HepG2 (cell line): ENCODE results near the gene NME1. TPM values are rescaled to one million over a fixed set of nuclear protein-coding genes. Genes with fewer than 3 reads are reported as not detected.

ENCODE experiments used
- HOXA3 ChIP-seq: sonication (generic); formaldehyde crosslinking; IDR thresholded peaks from 2 replicates; pipeline ENCODE4 v1.5.0; 2020; ENCODE audit warnings: missing genetic modification reagents
- KAT7 ChIP-seq: IDR thresholded peaks from 2 replicates; pipeline ENCODE4 v1.6.1; 2018; ENCODE audit warnings: borderline replicate concordance, missing compliant biosample characterization
- KDM5B ChIP-seq: sonication (generic); formaldehyde crosslinking; IDR thresholded peaks from 2 replicates; pipeline ENCODE4 v1.4.0; 2020; ENCODE audit warnings: missing genetic modification reagents, mild to moderate bottlenecking, borderline replicate concordance
- LRRFIP1 ChIP-seq: sonication (generic); formaldehyde crosslinking; conservative IDR thresholded peaks from 2 replicates; pipeline ENCODE4 v1.4.0; 2020; ENCODE audit warnings: missing genetic modification reagents
- MEF2D ChIP-seq: sonication (generic); formaldehyde crosslinking; IDR thresholded peaks from 2 replicates; pipeline ENCODE4 v1.5.1; 2020; ENCODE audit warnings: mild to moderate bottlenecking, missing genetic modification reagents
- MTA1 ChIP-seq: sonication (generic); formaldehyde crosslinking; IDR thresholded peaks from 2 replicates; pipeline ENCODE4 v1.4.0; 2020; ENCODE audit warnings: missing genetic modification reagents, mild to moderate bottlenecking, borderline replicate concordance
- NR2F1 ChIP-seq, 2 experiments: fragments of 450-650 bp in 1 of 2; formaldehyde crosslinking in 1 of 2; IDR thresholded peaks; 2 replicates each; pipeline versions ENCODE4 v1.5.0 to v1.6.1; 2016 to 2020; ENCODE audit warnings: mild to moderate bottlenecking in 1 of 2, missing compliant biosample characterization in 1 of 2, missing genetic modification reagents in 1 of 2, moderate library complexity in 1 of 2
- POLR2G ChIP-seq: fragments of 200-400 bp; formaldehyde crosslinking; IDR thresholded peaks from 2 replicates; pipeline ENCODE4 v1.6.1; 2018; ENCODE audit warnings: mild to moderate bottlenecking, low read depth, low read length, moderate library complexity
- RXRB ChIP-seq: IDR thresholded peaks from 2 replicates; pipeline ENCODE4 v1.6.1; 2016; ENCODE audit warnings: borderline replicate concordance, missing genetic modification reagents, missing compliant biosample characterization
- SALL1 ChIP-seq: sonication (generic); formaldehyde crosslinking; IDR thresholded peaks from 2 replicates; pipeline ENCODE4 v1.8.0; 2022; ENCODE audit warnings: mild to moderate bottlenecking, missing genetic modification reagents
- SKI ChIP-seq: fragments of 450-650 bp; IDR thresholded peaks from one replicate; pipeline ENCODE4 v1.6.1; 2018; ENCODE audit warnings: mild to moderate bottlenecking; ENCODE audit not compliant: partially characterized antibody
- STAT6 ChIP-seq: sonication (generic); formaldehyde crosslinking; IDR thresholded peaks from 2 replicates; pipeline ENCODE4 v1.4.0; 2020; ENCODE audit warnings: missing genetic modification reagents, mild to moderate bottlenecking, borderline replicate concordance
- THRA ChIP-seq: sonication (generic); formaldehyde crosslinking; IDR thresholded peaks from 2 replicates; pipeline ENCODE4 v1.4.0; 2020; ENCODE audit warnings: missing genetic modification reagents, borderline replicate concordance
- TSC22D2 ChIP-seq: sonication (generic); formaldehyde crosslinking; IDR thresholded peaks from 2 replicates; pipeline ENCODE4 v1.5.1; 2020; ENCODE audit warnings: missing genetic modification reagents, mild to moderate bottlenecking, borderline replicate concordance
- ZFP36L1 ChIP-seq: sonication (generic); formaldehyde crosslinking; IDR thresholded peaks from 2 replicates; pipeline ENCODE4 v1.8.0; 2022; ENCODE audit warnings: mild to moderate bottlenecking, missing genetic modification reagents, moderate library complexity
- ZIK1 ChIP-seq: sonication (generic); formaldehyde crosslinking; IDR thresholded peaks from 2 replicates; pipeline ENCODE4 v1.5.0; 2020; ENCODE audit warnings: mild to moderate bottlenecking, low read depth, missing genetic modification reagents, borderline replicate concordance
- ZNF207 ChIP-seq: fragments of 450-650 bp; IDR thresholded peaks from 2 replicates; pipeline ENCODE4 v1.6.1; 2016; ENCODE audit warnings: antibody characterized with exemption, borderline replicate concordance
- ZNF280B ChIP-seq: sonication (generic); formaldehyde crosslinking; IDR thresholded peaks from 2 replicates; pipeline ENCODE4 v1.5.0; 2020; ENCODE audit warnings: missing genetic modification reagents, mild to moderate bottlenecking, borderline replicate concordance
- ZNF350 ChIP-seq: sonication (generic); formaldehyde crosslinking; IDR thresholded peaks from 2 replicates; pipeline ENCODE4 v1.4.0; 2020; ENCODE audit warnings: mild to moderate bottlenecking, low read depth, missing genetic modification reagents, borderline replicate concordance
- polyA plus RNA-seq, 8 experiments: library from polyadenylated mRNA; depleted of rRNA in 3 of 8; stranded (reverse) in 7 of 8; unstranded in 1 of 8; fragments of >200 nt; fragmentation: Illumina TruSeq in 4 of 8; extraction: Trizol in 4 of 8; gene quantifications; 2 replicates each; pipeline versions ENCODE4 v1.2.1 to v1.2.3, GENCODE V29; 2011 to 2016; ENCODE audit warnings: low read depth in 4 of 8, missing spikeins in 1 of 8, mixed read lengths in 1 of 8; ENCODE audit not compliant: insufficient read depth in 1 of 8
- total RNA-seq, 5 experiments: library from RNA; depleted of rRNA; stranded (reverse); fragments of >200 nt; fragmentation: Illumina TruSeq; extraction: Trizol; gene quantifications; 2 replicates each; pipeline ENCODE4 v1.2.3, GENCODE V29; 2016; ENCODE audit warnings: low read depth in 1 of 5

NME1 gene
- total and polyA plus RNA-seq, 2 of the 13 experiments (the other 11 are each of a cell fraction or from before 2014, with no cell fraction given): 295 to 516 TPM

- TF ChIP-seq LRRFIP1 (CRISPR knock-in tag) (no peak), ZFP36L1 (CRISPR knock-in tag) (peak; percentile 48; the same call in 1 of the 2 replicates), POLR2G (peak; percentile 59), KAT7 (CRISPR knock-in tag) (no peak), SKI (peak; percentile 25), ZNF280B (CRISPR knock-in tag) (no peak), HOXA3 (CRISPR knock-in tag) (peak; percentile 96), MTA1 (CRISPR knock-in tag) (peak; percentile 6; the same call in 1 of the 2 replicates), SALL1 (no peak; the same call in 1 of the 2 replicates), ZNF207 (no peak), MEF2D (CRISPR knock-in tag) (peak; percentile 35; the same call in 1 of the 2 replicates), ZNF350 (CRISPR knock-in tag) (0 out of 2 replicates have a peak, but pooled peaks have one; percentile 16), NR2F1 (CRISPR knock-in tag; IDR thresholded peaks at IDR 0.05) (no peak), KDM5B (CRISPR knock-in tag) (0 out of 2 replicates have a peak, but pooled peaks have one; percentile 1), TSC22D2 (CRISPR knock-in tag) (no peak), STAT6 (CRISPR knock-in tag) (peak; percentile 42; the same call in 1 of the 2 replicates), THRA (CRISPR knock-in tag) (peak; percentile 20; the same call in 1 of the 2 replicates), RXRB (CRISPR knock-in tag) (peak; percentile 43; the same call in 1 of the 2 replicates), ZIK1 (CRISPR knock-in tag) (0 out of 2 replicates have a peak, but pooled peaks have one; percentile 5)
Measured at GRCh38 chr17:51120739-51121619, 32.4 kb upstream of the NME1 start, which contains the start of gene SPAG9 (continued).
